ENCODE results near the gene FANCE. TPM values are rescaled to one million over a fixed set of nuclear protein-coding genes. Genes with fewer than 3 reads are reported as not detected.

The FANCE gene
- total and polyA plus RNA-seq, 2 donors (not counting 1 experiment from before 2014, with no cell fraction given), result 9.2 to 12.8 TPM

DNA sequence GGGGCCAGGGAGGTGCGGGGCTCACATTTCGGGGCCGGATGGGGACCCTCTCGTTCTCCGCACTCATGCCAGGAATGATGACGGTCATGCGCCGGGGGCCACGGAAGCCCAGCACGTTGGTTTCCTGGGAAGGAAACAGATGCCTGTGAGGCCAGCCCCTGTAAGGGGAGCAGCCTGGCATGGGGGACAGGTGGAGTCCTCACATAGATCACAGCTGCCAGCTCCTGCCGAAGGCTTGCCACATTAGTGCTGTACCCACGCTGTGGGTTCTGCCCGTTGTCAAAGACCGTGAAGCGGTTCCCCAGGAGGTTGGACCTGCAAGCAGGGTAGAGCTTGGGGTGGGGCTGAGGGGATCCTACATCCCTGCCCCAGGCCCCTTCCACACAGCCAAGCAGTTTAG lies 51.4 kb downstream of the FANCE start:
- no peak overlapping the region for H3K27ac Mint-ChIP-seq
- no peak overlapping the region for H3K4me3 Mint-ChIP-seq
- ChIA-PET POLR2A (interaction anchor here (0.6 kb wide), 1 partner anchor 157 kb away, joined by 3 read pairs; no protein-coding TSS in a partner anchor), CTCF (interaction anchor here (0.8 kb wide), 1 partner anchor 233 kb away, joined by 3 read pairs; the partner anchor contains the start of gene ARMC12)
- Histone ChIP-seq H3K4me1 (ENCODE audit: control insufficient read depth in 2 of 2, insufficient read depth in 2 of 2, low read length in 2 of 2) (peaks cover 1 to 3% of the 10 kb centered on the region in 2 donors), H3K9ac (ENCODE audit: low read length) (no peak overlapping the region), H3K27ac (ENCODE audit: low read length in 2 of 2) (no peak overlapping the region), H2AFZ (ENCODE audit: insufficient read depth, low read depth, low read length, poor library complexity, severe bottlenecking) (no peak overlapping the region), H3K79me2 (ENCODE audit: control insufficient read depth, insufficient read depth, low read length) (no peaks in the 10 kb centered on the region), H3K27me3 (replicated peaks in 1 of 4; ENCODE audit: control extremely low read depth in 1 of 4, control insufficient read depth in 3 of 4, insufficient read depth in 4 of 4, low read length in 3 of 4) (peaks cover 0 to 32% (median 12%) of the 10 kb centered on the region in 4 experiments), H4K20me1 (ENCODE audit: control insufficient read depth, insufficient read depth, low read length, poor library complexity, severe bottlenecking) (no peaks in the 10 kb centered on the region), H3K9me3 (ENCODE audit: control extremely low read depth in 1 of 3, control insufficient read depth in 2 of 3, insufficient read depth in 1 of 3, low read length in 2 of 3) (peaks cover 0 to 7% (median 0%) of the 10 kb centered on the region in 3 donors), H3K36me3 (replicated peaks in 1 of 2; ENCODE audit: control extremely low read depth in 1 of 2, control insufficient read depth in 1 of 2, extremely low read depth in 1 of 2, insufficient read depth in 2 of 2, low read length in 1 of 2) (no peaks in the 10 kb centered on the region), H3K4me3 (ENCODE audit: control extremely low read depth in 1 of 5, extremely low read depth in 1 of 5, insufficient read depth in 1 of 5, low read depth in 2 of 5, low read length in 4 of 5) (no peak overlapping the region), H3K4me2 (replicated peaks; ENCODE audit: low read depth, low read length, poor library complexity, severe bottlenecking) (no peak overlapping the region)
- ATAC-seq (ENCODE audit: low read depth), result no peak
- WGBS (ENCODE audit: insufficient coverage), result 7% methylated on average over 15 of the region's 15 CpGs
- TF ChIP-seq CTCF (IDR thresholded peaks at IDR 0.05) (no peak), EZH2 (IDR thresholded peaks at IDR 0.05; ENCODE audit: borderline replicate concordance, insufficient read depth, low read depth, low read length, poor library complexity, severe bottlenecking) (no peak)
- DNase-seq, result no peak
- H3K27me3 Mint-ChIP-seq, result peaks cover 45% of the 10 kb centered on the region
- intact Hi-C loops (cut with micrococcal nuclease), result no loop called here
- H3K9me3 Mint-ChIP-seq (ENCODE audit: insufficient read depth), result no peaks in the 10 kb centered on the region
- peaks cover 3% of the 10 kb centered on the region for H3K4me1 Mint-ChIP-seq

DNA sequence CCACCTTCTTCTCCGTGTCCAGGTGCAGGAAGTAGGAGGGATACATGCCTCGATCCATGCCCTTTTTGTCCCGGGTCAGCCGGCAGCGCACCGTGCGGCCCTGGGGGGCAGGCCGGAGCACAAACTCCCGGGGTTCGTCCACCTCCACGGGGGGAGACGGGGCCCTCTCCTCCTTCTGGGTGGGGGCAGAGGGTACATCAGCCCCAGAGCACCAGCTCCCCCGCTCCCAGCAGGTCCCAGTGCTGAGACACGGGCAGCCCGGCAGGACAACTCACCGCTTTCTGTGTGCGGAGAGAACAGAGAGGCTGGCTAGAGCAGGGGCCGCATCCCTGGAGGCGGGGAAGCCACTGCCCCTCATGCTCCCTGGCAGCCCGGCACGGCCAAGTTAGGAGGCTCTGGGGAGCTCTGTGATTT lies 53.9 kb downstream of the FANCE start:
- Histone ChIP-seq H3K79me2 (ENCODE audit: control insufficient read depth, insufficient read depth, low read length) (no peaks in the 10 kb centered on the region), H3K9ac (ENCODE audit: low read length) (no peak overlapping the region), H3K27ac (ENCODE audit: low read length in 2 of 2) (no peak overlapping the region), H3K9me3 (ENCODE audit: control extremely low read depth in 1 of 3, control insufficient read depth in 2 of 3, insufficient read depth in 1 of 3, low read length in 2 of 3) (peaks cover 0 to 6% (median 0%) of the 10 kb centered on the region in 3 donors), H3K27me3 (replicated peaks in 1 of 4; ENCODE audit: control extremely low read depth in 1 of 4, control insufficient read depth in 3 of 4, insufficient read depth in 4 of 4, low read length in 3 of 4) (peaks cover 0 to 29% (median 12%) of the 10 kb centered on the region in 4 experiments), H3K4me1 (ENCODE audit: control insufficient read depth in 2 of 2, insufficient read depth in 2 of 2, low read length in 2 of 2) (peaks cover under 1 to 6% of the 10 kb centered on the region in 2 donors), H3K4me3 (ENCODE audit: control extremely low read depth in 1 of 5, extremely low read depth in 1 of 5, insufficient read depth in 1 of 5, low read depth in 2 of 5, low read length in 4 of 5) (no peak overlapping the region), H4K20me1 (ENCODE audit: control insufficient read depth, insufficient read depth, low read length, poor library complexity, severe bottlenecking) (no peaks in the 10 kb centered on the region), H3K36me3 (replicated peaks in 1 of 2; ENCODE audit: control extremely low read depth in 1 of 2, control insufficient read depth in 1 of 2, extremely low read depth in 1 of 2, insufficient read depth in 2 of 2, low read length in 1 of 2) (no peaks in the 10 kb centered on the region), H3K4me2 (replicated peaks; ENCODE audit: low read depth, low read length, poor library complexity, severe bottlenecking) (no peak overlapping the region), H2AFZ (ENCODE audit: insufficient read depth, low read depth, low read length, poor library complexity, severe bottlenecking) (no peak overlapping the region)
- H3K4me3 Mint-ChIP-seq, result no peak overlapping the region
- WGBS (ENCODE audit: insufficient coverage), result 92% methylated on average over 20 of the region's 21 CpGs
- intact Hi-C loops (cut with micrococcal nuclease), result no loop called here
- H3K4me1 Mint-ChIP-seq, result peaks cover 5% of the 10 kb centered on the region
- CTCF ChIA-PET, result no interaction called here
- TF ChIP-seq CTCF (IDR thresholded peaks at IDR 0.05) (no peak), EZH2 (IDR thresholded peaks at IDR 0.05; ENCODE audit: borderline replicate concordance, insufficient read depth, low read depth, low read length, poor library complexity, severe bottlenecking) (no peak)
- H3K27me3 Mint-ChIP-seq, result peaks cover 41% of the 10 kb centered on the region
- no peaks in the 10 kb centered on the region for H3K9me3 Mint-ChIP-seq (ENCODE audit: insufficient read depth)
- no peak overlapping the region for H3K27ac Mint-ChIP-seq
- no peak for ATAC-seq (ENCODE audit: low read depth)
- POLR2A ChIA-PET, result no interaction called here
- no peak for DNase-seq

All from B cell (primary cell).